H1 (cell line): ENCODE data around the gene CACNB4. TPM values are rescaled to one million over a fixed set of nuclear protein-coding genes. Genes with fewer than 3 reads are reported as not detected.

Experiments
- CTCF ChIA-PET: fragments of 300-600 bp; sonication (Branson Sonifier 250); formaldehyde crosslinking; loops from one replicate; lab custom pipeline; 2021; ENCODE audit not compliant: partially characterized antibody; lab: Charles Lee
- POLR2A ChIA-PET: fragments of 300-600 bp; sonication (Branson Sonifier 250); formaldehyde crosslinking; loops from one replicate; lab custom pipeline; 2021; ENCODE audit warnings: inconsistent platforms; ENCODE audit not compliant: partially characterized antibody; lab: Charles Lee
- DNase-seq, 2 experiments: peaks; one replicate each; pipeline versions ENCODE4 v3.0.0 to v3.0.0-alpha.2; 2010 to 2022; ENCODE audit warnings: low spot score in 2 of 2, low read depth in 1 of 2, mixed read lengths in 1 of 2
- FAIRE-seq: peaks from 2 replicates; lab custom pipeline; 2011; peaks lifted over from hg19 to GRCh38; lab: Jason Lieb, UNC
- H2AFZ ChIP-seq: 2 replicates; pipeline ENCODE4 v1.8.1; 2012; ENCODE audit warnings: low read length, inconsistent platforms
- H2AK5ac ChIP-seq: 2 replicates; pipeline ENCODE4 v1.6.1; 2013; ENCODE audit warnings: low read depth, low read length
- H2BK120ac ChIP-seq: replicated peaks from 2 replicates; pipeline ENCODE3; 2013; ENCODE audit warnings: low read depth, low read length, inconsistent platforms
- H2BK12ac ChIP-seq: 2 replicates; pipeline ENCODE4 v1.6.1; 2013; ENCODE audit warnings: low read depth, low read length
- H2BK15ac ChIP-seq: 2 replicates; pipeline ENCODE4 v1.6.1; 2013; ENCODE audit warnings: low read length
- H2BK20ac ChIP-seq: 2 replicates; pipeline ENCODE4 v1.6.1; 2013; ENCODE audit warnings: low read length
- H2BK5ac ChIP-seq: 2 replicates; pipeline ENCODE4 v1.6.1; 2013; ENCODE audit warnings: low read depth, low read length
- H3K14ac ChIP-seq: 2 replicates; pipeline ENCODE4 v1.6.1; 2013; ENCODE audit warnings: inconsistent platforms; ENCODE audit not compliant: insufficient read length
- H3K18ac ChIP-seq: 2 replicates; pipeline ENCODE4 v1.6.1; 2013; ENCODE audit warnings: low read length; ENCODE audit errors: extremely low read depth
- H3K23ac ChIP-seq: 2 replicates; pipeline ENCODE4 v1.6.1; 2013; ENCODE audit warnings: inconsistent platforms; ENCODE audit not compliant: insufficient read length
- H3K23me2 ChIP-seq: 2 replicates; pipeline ENCODE4 v1.6.1; 2013; ENCODE audit warnings: low read depth, low read length
- H3K27ac ChIP-seq: 2 replicates; pipeline ENCODE4 v1.6.1; 2011; ENCODE audit warnings: low read depth, low read length, inconsistent platforms
- H3K27me3 ChIP-seq, 4 experiments: replicated peaks in 1 of 4; 1 replicate in 1 of 4; 2 replicates in 3 of 4; pipeline versions ENCODE4 v1.6.1 to v1.8.1; 2011 to 2013; ENCODE audit warnings: low read length in 3 of 4, mild to moderate bottlenecking in 3 of 4, inconsistent platforms in 2 of 4, mixed read lengths in 2 of 4, moderate library complexity in 1 of 4; ENCODE audit not compliant: control insufficient read depth in 3 of 4, insufficient read depth in 3 of 4; ENCODE audit errors: extremely low read depth in 1 of 4
- H3K36me3 ChIP-seq, 4 experiments: 2 replicates each; pipeline versions ENCODE4 v1.6.1 to v1.8.1; 2011 to 2013; ENCODE audit warnings: mild to moderate bottlenecking in 4 of 4, low read length in 3 of 4, moderate library complexity in 2 of 4, control low read depth in 1 of 4, inconsistent platforms in 1 of 4; ENCODE audit not compliant: insufficient read depth in 4 of 4, control insufficient read depth in 2 of 4
- H3K4ac ChIP-seq: replicated peaks from 2 replicates; pipeline ENCODE3; 2013; ENCODE audit warnings: low read length, low read depth, mixed read lengths, inconsistent platforms; ENCODE audit not compliant: insufficient read length
- H3K4me1 ChIP-seq, 4 experiments: replicated peaks in 1 of 4; 1 replicate in 1 of 4; 2 replicates in 3 of 4; pipeline versions ENCODE4 v1.6.1 to v1.8.1; 2011 to 2013; ENCODE audit warnings: low read length in 3 of 4, inconsistent platforms in 2 of 4, mixed read lengths in 1 of 4; ENCODE audit not compliant: insufficient read depth in 4 of 4, control insufficient read depth in 3 of 4
- H3K4me2 ChIP-seq, 2 experiments: 2 replicates each; pipeline versions ENCODE4 v1.6.1 to v1.8.1; 2011 to 2013; ENCODE audit warnings: low read depth in 2 of 2, low read length in 2 of 2, control low read depth in 1 of 2, inconsistent platforms in 1 of 2, mild to moderate bottlenecking in 1 of 2; ENCODE audit not compliant: insufficient read depth in 1 of 2
- H3K4me3 ChIP-seq, 4 experiments: fragments of 200-600, 300-600 bp in 1 of 4; sonication (generic), shearing (Covaris generic), sonication (Bioruptor Twin) in 1 of 4; 2 replicates each; pipeline versions ENCODE4 v1.5.1 to v1.8.1; 2011 to 2016; ENCODE audit warnings: low read length in 4 of 4, low read depth in 3 of 4, control low read depth in 2 of 4, inconsistent platforms in 2 of 4, mild to moderate bottlenecking in 2 of 4, mixed read lengths in 1 of 4, moderate library complexity in 1 of 4; ENCODE audit not compliant: insufficient read depth in 2 of 4; ENCODE audit errors: extremely low read depth in 1 of 4
- H3K56ac ChIP-seq: replicated peaks from 2 replicates; pipeline ENCODE3; 2013; ENCODE audit warnings: low read depth, mild to moderate bottlenecking, mixed read lengths, low read length, inconsistent platforms; ENCODE audit not compliant: insufficient read length
- H3K79me1 ChIP-seq: 2 replicates; pipeline ENCODE4 v1.6.1; 2013; ENCODE audit warnings: low read depth, low read length, control low read depth
- H3K79me2 ChIP-seq, 2 experiments: 2 replicates each; pipeline versions ENCODE4 v1.6.1 to v1.8.1; 2012 to 2013; ENCODE audit warnings: low read length in 2 of 2, mild to moderate bottlenecking in 2 of 2, inconsistent platforms in 1 of 2; ENCODE audit not compliant: insufficient read depth in 2 of 2, control insufficient read depth in 1 of 2
- H3K9ac ChIP-seq, 4 experiments: replicated peaks in 1 of 4; 1 replicate in 1 of 4; 2 replicates in 3 of 4; pipeline versions ENCODE4 v1.6.1 to v1.8.1; 2011 to 2013; ENCODE audit warnings: low read depth in 3 of 4, low read length in 3 of 4, control low read depth in 2 of 4, mild to moderate bottlenecking in 2 of 4, moderate library complexity in 2 of 4, inconsistent platforms in 1 of 4; ENCODE audit errors: extremely low read depth in 1 of 4
- H3K9me3 ChIP-seq, 2 experiments: 2 replicates each; pipeline versions ENCODE4 v1.6.1 to v1.8.1; 2012 to 2013; ENCODE audit warnings: mild to moderate bottlenecking in 2 of 2, moderate library complexity in 2 of 2, control low read depth in 1 of 2, inconsistent platforms in 1 of 2, low read depth in 1 of 2, low read length in 1 of 2, mixed read lengths in 1 of 2; ENCODE audit not compliant: insufficient read depth in 2 of 2
- H4K20me1 ChIP-seq, 2 experiments: replicated peaks in 1 of 2; 2 replicates each; pipeline versions ENCODE3 to v1.8.1; 2011 to 2013; ENCODE audit warnings: inconsistent platforms in 2 of 2, low read length in 2 of 2, mild to moderate bottlenecking in 1 of 2; ENCODE audit not compliant: insufficient read depth in 2 of 2, control insufficient read depth in 1 of 2
- H4K5ac ChIP-seq: 2 replicates; pipeline ENCODE4 v1.6.1; 2013; ENCODE audit warnings: low read length, low read depth, mixed read lengths, inconsistent platforms; ENCODE audit not compliant: insufficient read length
- H4K8ac ChIP-seq: 2 replicates; pipeline ENCODE4 v1.8.0; 2013; ENCODE audit warnings: mild to moderate bottlenecking, moderate library complexity, low read length, inconsistent platforms; ENCODE audit not compliant: insufficient read depth; ENCODE audit errors: extremely low read depth
- H4K91ac ChIP-seq: replicated peaks from 2 replicates; pipeline ENCODE3; 2013; ENCODE audit warnings: low read length, mixed read lengths, inconsistent platforms; ENCODE audit not compliant: insufficient read length
- BRCA1 ChIP-seq: IDR thresholded peaks from 2 replicates; pipeline ENCODE4 v1.6.1; 2012; ENCODE audit warnings: low read depth, low read length, improper control_type of control experiment
- CTCF ChIP-seq, 3 experiments: IDR thresholded peaks; 1 replicate in 2 of 3; 2 replicates in 1 of 3; pipeline versions ENCODE4 v1.5.1 to v1.6.1; 2011; ENCODE audit warnings: low read length in 3 of 3, mild to moderate bottlenecking in 3 of 3, inconsistent platforms in 2 of 3, low read depth in 1 of 3, moderate library complexity in 1 of 3; ENCODE audit not compliant: insufficient read depth in 1 of 3; ENCODE audit errors: control extremely low read depth in 1 of 3
- EP300 ChIP-seq, 2 experiments: IDR thresholded peaks; 1 replicate in 1 of 2; 2 replicates in 1 of 2; pipeline ENCODE4 v1.6.1; 2011 to 2012; ENCODE audit warnings: low read depth in 2 of 2, low read length in 2 of 2, mild to moderate bottlenecking in 2 of 2, borderline replicate concordance in 1 of 2, inconsistent platforms in 1 of 2, moderate library complexity in 1 of 2
- RBBP5 ChIP-seq: IDR thresholded peaks from 2 replicates; pipeline ENCODE4 v1.7.1; 2012; ENCODE audit warnings: low read depth, mild to moderate bottlenecking, inconsistent platforms, low read length, moderate library complexity, borderline replicate concordance
- WGBS, 2 experiments: shearing (Covaris generic) in 1 of 2; methylation state at CpG; one replicate each; pipeline versions ENCODE4 v1.1.6 to v1.1.7; 2013 to 2015; ENCODE audit warnings: low lambda C conversion rate in 2 of 2, mixed read lengths in 2 of 2, inconsistent platforms in 1 of 2, low coverage in 1 of 2, missing lambda C conversion rate in 1 of 2; ENCODE audit not compliant: insufficient replicate concordance in 2 of 2, insufficient coverage in 1 of 2, insufficient read length in 1 of 2; ENCODE audit errors: extremely low coverage in 1 of 2, missing lambda C conversion rate in 1 of 2; 5-methylcytosine and 5-hydroxymethylcytosine counted together
- polyA plus RNA-seq, 7 experiments: library from polyadenylated mRNA; depleted of rRNA in 3 of 7; stranded (reverse) in 5 of 7; unstranded in 2 of 7; fragments of >200 nt in 5 of 7; fragments of 200-250 nt in 2 of 7; gene quantifications; 1 replicate in 5 of 7; 2 replicates in 1 of 7; 4 replicates in 1 of 7; pipeline versions ENCODE4 v1.2.1 to v1.2.3, GENCODE V29; 2011 to 2013; ENCODE audit warnings: missing spikeins in 2 of 7, mixed read lengths in 2 of 7
- total RNA-seq: library from RNA; stranded (reverse); fragmentation: NEBNext Ultra II Directional; extraction: Animal tissue kit (Norgen Biotek cat#: 25700); gene quantifications from 2 replicates; pipeline ENCODE4 v1.2.1, GENCODE V29; 2021

The CACNB4 gene
- total and polyA plus RNA-seq, 2 of the 8 experiments (the other 6 are each of a cell fraction or from before 2014, with no cell fraction given) = 2.0 to 4.0 TPM

- Histone ChIP-seq H3K79me1 (no peaks in the 10 kb centered on the region), H4K20me1 (no peaks in the 10 kb centered on the region), H3K9me3 (no peaks in the 10 kb centered on the region), H3K18ac (no peak overlapping the region), H2BK15ac (no peak overlapping the region), H3K14ac (no peak overlapping the region), H3K9ac (no peak overlapping the region), H3K56ac (no peak overlapping the region), H3K4me2 (no peak overlapping the region), H2AK5ac (no peak overlapping the region), H3K27me3 (peaks cover 0 to 3% (median 0%) of the 10 kb centered on the region in 4 experiments; a peak in 2 of 7 replicates), H3K23ac (no peak overlapping the region), H3K27ac (no peak overlapping the region), H4K91ac (no peak overlapping the region), H2BK5ac (no peak overlapping the region), H2AFZ (no peak overlapping the region), H4K8ac (no peak overlapping the region), H3K36me3 (no peaks in the 10 kb centered on the region), H3K4me1 (no peaks in the 10 kb centered on the region), H2BK120ac (no peak overlapping the region), H3K4ac (no peak overlapping the region), H2BK12ac (no peak overlapping the region), H4K5ac (no peak overlapping the region), H3K23me2 (no peaks in the 10 kb centered on the region; the same call in 1 of the 2 replicates), H3K4me3 (no peak overlapping the region), H3K79me2 (no peaks in the 10 kb centered on the region), H2BK20ac (no peak overlapping the region)
- WGBS, 2 experiments = 93% methylated on average over 6 of the region's 6 CpGs; no CpG with 5 or more reads in 1 of the 2 experiments
- CTCF ChIA-PET = interaction anchor here (0.6 to 1.3 kb wide), 2 partner anchors 34 to 45 kb away, joined by 3 to 5 read pairs; no protein-coding TSS in a partner anchor
- no peak for DNase-seq
- no peak for FAIRE-seq
- POLR2A ChIA-PET = no interaction called here
- no peak for TF ChIP-seq CTCF (IDR thresholded peaks at IDR 0.05; ENCODE audit: control extremely low read depth in 1 of 3, insufficient read depth in 1 of 3, low read depth in 1 of 3, low read length in 3 of 3)
- TF ChIP-seq RBBP5 = no peak
- TF ChIP-seq BRCA1 = no peak
- no peak for TF ChIP-seq EP300 (IDR thresholded peaks at IDR 0.05; ENCODE audit: borderline replicate concordance in 1 of 2, low read depth in 2 of 2, low read length in 2 of 2)
These were observed 15.5 kb downstream of the CACNB4 start for GRCh38 chr2:152083202-152083875.
